MM.1S (cell line): ENCODE data around the gene CHRM3.

ENCODE experiments used
- DNase-seq: peaks from one replicate; pipeline ENCODE4 v3.0.0-alpha.2; 2015
- H2AFZ ChIP-seq: fragments of 300-600 bp; sonication (generic); 2 replicates; pipeline ENCODE4 v1.6.0; 2016; ENCODE audit warnings: antibody characterized with exemption, low read length
- H3F3A ChIP-seq: fragments of 300-600 bp; sonication (generic); 2 replicates; pipeline ENCODE4 v1.6.1; 2016; ENCODE audit warnings: mild to moderate bottlenecking, antibody characterized with exemption, low read length, moderate library complexity, mixed read lengths; ENCODE audit not compliant: insufficient read depth
- H3K27ac ChIP-seq: fragments of 300-600 bp; sonication (generic); 2 replicates; pipeline ENCODE4 v1.5.1; 2016; ENCODE audit warnings: mild to moderate bottlenecking, low read length
- H3K27me3 ChIP-seq: fragments of 300-600 bp; sonication (generic); replicated peaks from 2 replicates; pipeline ENCODE4 v1.6.0; 2016; ENCODE audit warnings: low read length; ENCODE audit not compliant: insufficient read depth
- H3K36me3 ChIP-seq: fragments of 300-600 bp; sonication (generic); replicated peaks from 2 replicates; pipeline ENCODE4 v1.6.1; 2016; ENCODE audit warnings: mild to moderate bottlenecking, low read length, mixed read lengths; ENCODE audit not compliant: insufficient read depth
- H3K4me1 ChIP-seq: fragments of 300-600 bp; sonication (generic); 2 replicates; pipeline ENCODE4 v1.6.1; 2016; ENCODE audit warnings: low read length, mixed read lengths
- H3K4me2 ChIP-seq: fragments of 300-600 bp; sonication (generic); 2 replicates; pipeline ENCODE4 v1.6.0; 2016; ENCODE audit warnings: low read depth, low read length
- H3K4me3 ChIP-seq: fragments of 300-600 bp; sonication (generic); 2 replicates; pipeline ENCODE4 v1.5.1; 2016; ENCODE audit warnings: low read length, mixed read lengths
- H3K79me2 ChIP-seq: fragments of 300-600 bp; sonication (generic); 2 replicates; pipeline ENCODE4 v1.6.1; 2016; ENCODE audit warnings: mixed run types, low read length, mixed read lengths
- H3K9ac ChIP-seq: fragments of 300-600 bp; sonication (generic); 2 replicates; pipeline ENCODE4 v1.6.1; 2016; ENCODE audit warnings: low read length, mixed read lengths
- H3K9me2 ChIP-seq: fragments of 300-600 bp; sonication (generic); replicated peaks from 2 replicates; pipeline ENCODE4 v1.6.1; 2016; ENCODE audit warnings: mild to moderate bottlenecking, low read length, mixed read lengths; ENCODE audit not compliant: insufficient read depth
- H3K9me3 ChIP-seq: fragments of 300-600 bp; sonication (generic); replicated peaks from 2 replicates; pipeline ENCODE4 v1.6.1; 2016; ENCODE audit warnings: mild to moderate bottlenecking, low read length, mixed read lengths; ENCODE audit not compliant: insufficient read depth
- H4K20me1 ChIP-seq: fragments of 300-600 bp; sonication (generic); 2 replicates; pipeline ENCODE4 v1.6.1; 2016; ENCODE audit warnings: mild to moderate bottlenecking, low read length, moderate library complexity, mixed read lengths; ENCODE audit not compliant: insufficient read depth
- EZH2 ChIP-seq: fragments of 300-600 bp; sonication (generic); optimal IDR thresholded peaks from 2 replicates; pipeline ENCODE3; 2017; ENCODE audit warnings: low read depth, mild to moderate bottlenecking, antibody characterized with exemption, low read length, mixed read lengths
- EZH2phosphoT487 ChIP-seq: fragments of 300-600 bp; sonication (generic); IDR thresholded peaks from 2 replicates; pipeline ENCODE4 v1.6.1; 2018; ENCODE audit warnings: antibody characterized with exemption, low read length
- TF ChIP-seq, protein P1 (sequence below): fragments of 300-600 bp; sonication (generic); IDR thresholded peaks from 2 replicates; pipeline ENCODE4 v1.5.1; 2016; ENCODE audit warnings: antibody characterized with exemption, low read length, mixed read lengths

CHRM3 gene

DNA sequence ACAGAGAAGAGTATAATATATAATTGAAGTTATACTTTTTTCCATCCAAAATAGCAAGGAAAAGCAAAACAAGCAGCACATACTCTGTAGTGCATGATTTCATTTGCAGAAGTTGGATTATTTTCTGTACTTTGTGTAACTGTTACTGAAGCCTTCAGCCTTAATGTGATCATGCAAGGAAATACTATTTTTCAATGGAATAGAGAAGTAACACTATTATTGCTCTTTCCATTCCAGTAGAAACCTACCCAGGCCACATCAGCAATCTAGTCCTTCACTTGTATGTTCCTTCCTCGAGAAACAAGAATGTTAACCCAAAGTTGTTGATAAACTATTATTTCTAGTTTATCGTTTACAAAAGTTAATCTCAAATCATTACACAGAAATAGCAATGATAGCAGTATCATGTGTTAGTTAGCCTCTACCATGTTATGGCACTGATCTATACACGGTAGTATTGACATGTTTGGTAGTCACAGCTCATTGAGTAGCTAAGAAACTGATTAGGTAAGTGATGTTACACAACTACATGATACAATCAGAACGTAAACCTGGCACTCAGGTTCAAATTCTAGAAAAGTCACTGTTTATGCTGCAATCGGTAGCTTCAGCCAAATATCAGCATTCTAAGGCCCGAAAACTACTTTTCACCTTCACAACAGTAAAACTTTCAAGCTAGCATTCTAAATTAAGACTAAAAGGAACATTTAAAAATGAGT is 37.6 kb upstream of the CHRM3 start:
- Histone ChIP-seq H3K27ac (no peak overlapping the region), H3F3A (no peaks in the 10 kb centered on the region), H3K9ac (no peak overlapping the region), H3K79me2 (no peaks in the 10 kb centered on the region), H4K20me1 (no peaks in the 10 kb centered on the region), H3K36me3 (no peaks in the 10 kb centered on the region), H2AFZ (no peak overlapping the region), H3K9me3 (no peaks in the 10 kb centered on the region), H3K4me2 (no peak overlapping the region), H3K4me1 (no peaks in the 10 kb centered on the region), H3K4me3 (no peak overlapping the region), H3K9me2 (no peaks in the 10 kb centered on the region), H3K27me3 (no peaks in the 10 kb centered on the region)
- DNase-seq = no peak
- TF ChIP-seq EZH2 = no peak
- TF ChIP-seq, protein P1, sequence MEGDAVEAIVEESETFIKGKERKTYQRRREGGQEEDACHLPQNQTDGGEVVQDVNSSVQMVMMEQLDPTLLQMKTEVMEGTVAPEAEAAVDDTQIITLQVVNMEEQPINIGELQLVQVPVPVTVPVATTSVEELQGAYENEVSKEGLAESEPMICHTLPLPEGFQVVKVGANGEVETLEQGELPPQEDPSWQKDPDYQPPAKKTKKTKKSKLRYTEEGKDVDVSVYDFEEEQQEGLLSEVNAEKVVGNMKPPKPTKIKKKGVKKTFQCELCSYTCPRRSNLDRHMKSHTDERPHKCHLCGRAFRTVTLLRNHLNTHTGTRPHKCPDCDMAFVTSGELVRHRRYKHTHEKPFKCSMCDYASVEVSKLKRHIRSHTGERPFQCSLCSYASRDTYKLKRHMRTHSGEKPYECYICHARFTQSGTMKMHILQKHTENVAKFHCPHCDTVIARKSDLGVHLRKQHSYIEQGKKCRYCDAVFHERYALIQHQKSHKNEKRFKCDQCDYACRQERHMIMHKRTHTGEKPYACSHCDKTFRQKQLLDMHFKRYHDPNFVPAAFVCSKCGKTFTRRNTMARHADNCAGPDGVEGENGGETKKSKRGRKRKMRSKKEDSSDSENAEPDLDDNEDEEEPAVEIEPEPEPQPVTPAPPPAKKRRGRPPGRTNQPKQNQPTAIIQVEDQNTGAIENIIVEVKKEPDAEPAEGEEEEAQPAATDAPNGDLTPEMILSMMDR = no peak
- TF ChIP-seq EZH2phosphoT487 = no peak

GRCh38 chr1:239349699-239350098 is 36.7 kb upstream of the CHRM3 start:
- Histone ChIP-seq H3K4me2 (no peak overlapping the region), H4K20me1 (no peaks in the 10 kb centered on the region), H3K36me3 (no peaks in the 10 kb centered on the region), H3F3A (no peaks in the 10 kb centered on the region), H3K9me3 (no peaks in the 10 kb centered on the region), H3K27me3 (no peaks in the 10 kb centered on the region), H3K4me3 (no peak overlapping the region), H3K79me2 (no peaks in the 10 kb centered on the region), H3K27ac (no peak overlapping the region), H3K9ac (no peak overlapping the region), H2AFZ (no peak overlapping the region), H3K4me1 (no peaks in the 10 kb centered on the region), H3K9me2 (no peaks in the 10 kb centered on the region)
- DNase-seq = no peak
- TF ChIP-seq EZH2phosphoT487 (no peak), EZH2 (no peak)
- TF ChIP-seq, protein P1 = no peak

DNA sequence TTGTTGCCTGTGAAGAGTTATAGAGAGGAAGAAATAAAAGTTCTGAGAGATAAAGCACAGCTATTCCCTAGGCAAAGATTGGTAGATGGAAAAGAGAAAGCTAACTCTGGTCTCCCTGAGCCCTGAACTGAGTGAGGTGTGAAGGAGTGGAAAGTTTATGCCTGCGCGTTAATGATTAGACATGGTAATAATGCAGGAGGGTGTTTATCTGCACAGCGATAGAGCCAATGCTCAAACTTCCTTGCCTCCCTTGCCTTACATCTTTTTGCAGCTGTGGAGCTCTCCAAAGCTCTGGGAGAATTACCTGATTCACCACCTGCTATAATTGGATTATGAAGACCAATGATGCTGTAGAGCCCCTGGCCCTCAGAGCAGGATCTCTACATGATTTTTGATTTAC is 32.8 kb upstream of the CHRM3 start:
- Histone ChIP-seq H3K27me3 (no peaks in the 10 kb centered on the region), H4K20me1 (no peaks in the 10 kb centered on the region), H3K36me3 (no peaks in the 10 kb centered on the region), H3K9me2 (no peaks in the 10 kb centered on the region), H3K9ac (no peak overlapping the region), H3K9me3 (no peaks in the 10 kb centered on the region), H3K4me3 (no peak overlapping the region), H3K27ac (no peak overlapping the region), H3K4me1 (no peaks in the 10 kb centered on the region), H3K79me2 (no peaks in the 10 kb centered on the region), H2AFZ (no peak overlapping the region), H3K4me2 (no peak overlapping the region), H3F3A (no peaks in the 10 kb centered on the region)
- TF ChIP-seq, protein P1 = no peak
- no peak for TF ChIP-seq EZH2
- TF ChIP-seq EZH2phosphoT487 = no peak
- DNase-seq = no peak
